Pancreas (tissue), 10 donors: ENCODE measurements around the gene GDF11. TPM values are rescaled to one million over a fixed set of nuclear protein-coding genes. Genes with fewer than 3 reads are reported as not detected.

ENCODE experiments used
- ATAC-seq, 4 donors: fragments of 200-7000 bp; cut with Tn5 transposase; one replicate each; pipeline versions ENCODE4 v1.8.0 to v1.9.1; 2020; ENCODE audit warnings: mild to moderate bottlenecking in 4 of 4, moderate library complexity in 4 of 4
- DNase-seq, 6 donors: peaks; one replicate each; pipeline ENCODE4 v3.0.0-alpha.2; 2020
- FAIRE-seq: peaks from 2 replicates; lab custom pipeline; 2012; peaks lifted over from hg19 to GRCh38; lab: Jason Lieb, UNC
- H3K27ac ChIP-seq, 4 donors: fragments of 200-600 bp; sonication (generic); 1 replicate in 3 of 4; 2 replicates in 1 of 4; pipeline versions ENCODE4 v1.5.0 to v1.8.0; 2020
- H3K27me3 ChIP-seq, 4 donors: fragments of 200-600 bp; one replicate each; pipeline ENCODE4 v1.8.0; 2021
- H3K36me3 ChIP-seq, 3 donors: fragments of 200-600 bp; sonication (generic) in 1 of 3; one replicate each; pipeline versions ENCODE4 v1.5.0 to v1.8.0; 2020 to 2021
- H3K4me1 ChIP-seq, 3 donors: fragments of 200-600 bp; one replicate each; pipeline ENCODE4 v1.8.0; 2021
- H3K4me3 ChIP-seq, 4 donors: fragments of 200-600 bp; sonication (generic) in 2 of 4; one replicate each; pipeline versions ENCODE4 v1.5.0 to v1.8.0; 2020 to 2021
- H3K9me3 ChIP-seq, 4 donors: fragments of 200-600 bp; one replicate each; pipeline ENCODE4 v1.8.0; 2021
- CTCF ChIP-seq, 4 donors: fragments of 200-600 bp; sonication (generic) in 3 of 4; IDR thresholded peaks; one replicate each; pipeline versions ENCODE4 v1.5.0 to v1.8.0; 2021; ENCODE audit warnings: antibody characterized with exemption in 4 of 4
- WGBS, 2 donors: extraction: QIAGEN DNeasy Blood & Tissue Kit; methylation state at CpG; one replicate each; pipeline ENCODE4 v1.1.7; 2013; 5-methylcytosine and 5-hydroxymethylcytosine counted together
- intact Hi-C, 3 donors: fragments of 100-400 bp; cut with DNase I; formaldehyde crosslinking; loops; one replicate each; pipeline versions ENCODE4 v1.11.1 to v1.14.2; 2022
- polyA plus RNA-seq, 2 donors: library from polyadenylated mRNA; stranded (reverse); fragments of 200-250 nt; gene quantifications; one replicate each; pipeline ENCODE4 v1.2.3, GENCODE V29; 2013
- total RNA-seq, 6 donors: library from RNA; stranded (reverse); fragmentation: NEBNext Ultra II Directional in 4 of 6; extraction: Animal tissue kit (Norgen Biotek cat#: 25700) in 4 of 6; gene quantifications; one replicate each; pipeline versions ENCODE4 v1.2.1 to v1.2.4, GENCODE V29; 2021 to 2023
- donor health status: healthy with polysubstance abuse.
- donor health status: DM: no; HTN: no; CAD: no; lungs with moderate emphysema.
- donor health status: DM: no; HTN: no; CAD: no.
- donor health status: control.
- donor health status: control.
- donor health status: Bipolar disorder and iron deficiency.
- donor health status: DM: yes; HTN: yes; CAD: no.
- donor health status: DM: no; HTN: no; CAD: no.
- donor health status: DM: no; HTN: no; CAD: no.
- donor health status: DM: yes; HTN: yes; CAD: no.

GDF11 gene
- total and polyA plus RNA-seq, 8 donors, result 0.91 to 3.5 (median 1.3) TPM

DNA sequence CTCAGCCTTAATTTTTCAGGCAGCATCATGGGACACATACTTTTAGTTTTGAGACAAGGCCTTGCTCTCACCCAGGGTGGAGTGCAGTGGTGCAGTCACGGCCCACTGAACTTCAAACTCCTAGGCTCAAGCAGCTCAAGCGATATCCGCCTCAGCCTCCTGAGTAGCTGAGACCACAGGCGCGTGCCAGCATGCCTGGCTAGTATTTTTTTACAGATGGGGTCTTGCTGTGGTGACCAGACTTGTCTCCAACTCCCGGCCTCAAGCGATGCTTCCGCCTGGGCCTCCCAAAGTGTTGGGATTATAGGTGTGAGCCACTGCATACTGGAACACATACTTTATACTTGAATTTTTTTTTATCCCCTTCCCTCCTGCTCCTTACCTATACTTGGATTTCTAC is 20.0 kb upstream of the GDF11 start:
- no peak overlapping the region for H3K27ac ChIP-seq
- no peak for FAIRE-seq
- DNase-seq, result peak in 1 of 6 donors; percentile 46
- no peaks in the 10 kb centered on the region for H3K9me3 ChIP-seq
- TF ChIP-seq CTCF (IDR thresholded peaks at IDR 0.05), result no peak
- H3K36me3 ChIP-seq, result peaks cover 4 to 17% (median 6%) of the 10 kb centered on the region in 3 donors
- no peak overlapping the region for H3K4me3 ChIP-seq
- intact Hi-C loops, result no loop called here
- no peaks in the 10 kb centered on the region for H3K27me3 ChIP-seq
- WGBS, 2 donors, result 92 to 95% methylated on average over 8 of the region's 8 CpGs
- peaks cover 9 to 54% (median 25%) of the 10 kb centered on the region in 3 donors for H3K4me1 ChIP-seq
- ATAC-seq, result no peak

DNA sequence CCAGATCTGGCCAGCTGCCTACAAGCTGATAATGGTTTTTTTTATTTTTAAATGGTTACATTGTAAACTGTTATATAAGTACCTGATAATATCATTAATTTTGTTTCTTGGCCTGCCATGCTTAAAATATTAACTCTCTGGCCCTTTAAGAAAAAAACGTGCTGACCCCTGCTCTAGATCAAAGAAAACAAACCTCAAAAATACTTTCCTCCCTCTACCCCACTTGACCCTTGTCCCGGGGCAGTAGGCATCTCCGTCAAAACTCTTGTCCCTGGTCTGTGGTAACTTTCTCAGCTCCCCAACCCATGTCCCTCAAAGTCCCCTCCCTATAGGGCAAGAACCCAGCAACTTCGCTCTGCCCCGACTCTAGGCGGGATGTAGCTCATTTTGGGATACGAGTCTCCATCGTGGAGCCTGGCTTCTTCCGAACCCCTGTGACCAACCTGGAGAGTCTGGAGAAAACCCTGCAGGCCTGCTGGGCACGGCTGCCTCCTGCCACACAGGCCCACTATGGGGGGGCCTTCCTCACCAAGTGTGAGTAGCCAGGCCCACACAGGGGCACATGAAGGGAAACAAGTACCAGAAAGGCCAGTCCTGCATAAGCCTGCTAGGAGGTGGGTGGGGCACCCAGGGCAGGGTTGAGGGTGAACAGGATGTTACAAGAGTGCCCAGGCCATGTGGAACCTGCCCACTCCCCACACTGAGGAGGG is 19.3 kb upstream of the GDF11 start:
- H3K27ac ChIP-seq, result peak overlapping the region in 1 of 4 donors; percentile 6
- H3K36me3 ChIP-seq, result peaks cover 4 to 17% (median 6%) of the 10 kb centered on the region in 3 donors
- H3K4me1 ChIP-seq, result peaks cover 9 to 47% (median 25%) of the 10 kb centered on the region in 3 donors
- FAIRE-seq (no peak), ATAC-seq (no peak), DNase-seq (peak in 1 of 6 donors; percentile 57)
- H3K9me3 ChIP-seq, result no peaks in the 10 kb centered on the region
- no peak for TF ChIP-seq CTCF (IDR thresholded peaks at IDR 0.05)
- intact Hi-C loops, result no loop called here
- no peak overlapping the region for H3K4me3 ChIP-seq
- H3K27me3 ChIP-seq, result no peaks in the 10 kb centered on the region
- WGBS, 2 donors, result 28 to 38% methylated on average over 10 of the region's 10 CpGs

DNA sequence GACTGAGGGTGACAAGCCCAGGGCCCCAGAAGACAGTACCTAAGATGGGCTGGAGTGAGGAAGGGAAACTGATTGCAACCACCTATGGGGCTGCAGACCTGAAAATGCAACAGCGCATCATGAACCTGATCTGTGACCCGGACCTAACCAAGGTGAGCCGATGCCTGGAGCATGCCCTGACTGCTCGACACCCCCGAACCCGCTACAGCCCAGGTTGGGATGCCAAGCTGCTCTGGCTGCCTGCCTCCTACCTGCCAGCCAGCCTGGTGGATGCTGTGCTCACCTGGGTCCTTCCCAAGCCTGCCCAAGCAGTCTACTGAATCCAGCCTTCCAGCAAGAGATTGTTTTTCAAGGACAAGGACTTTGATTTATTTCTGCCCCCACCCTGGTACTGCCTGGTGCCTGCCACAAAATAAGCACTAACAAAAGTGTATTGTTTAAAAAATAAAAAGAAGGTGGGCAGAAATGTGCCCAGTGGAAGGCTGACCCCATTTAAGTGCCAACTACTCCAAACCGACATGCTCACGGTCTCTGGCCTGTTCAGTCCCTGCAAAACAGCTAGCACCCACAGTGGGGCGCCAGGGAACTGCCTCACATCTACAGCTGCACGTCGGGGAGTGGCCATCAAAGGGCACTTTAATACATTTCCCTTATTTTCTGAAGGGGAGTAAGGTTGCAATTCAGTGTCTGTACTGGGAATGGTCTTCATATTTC is 18.5 kb upstream of the GDF11 start:
- Histone ChIP-seq H3K4me1 (peaks cover 9 to 44% (median 22%) of the 10 kb centered on the region in 3 donors), H3K9me3 (no peaks in the 10 kb centered on the region), H3K27me3 (no peaks in the 10 kb centered on the region), H3K36me3 (peaks cover 4 to 17% (median 6%) of the 10 kb centered on the region in 3 donors), H3K4me3 (no peak overlapping the region), H3K27ac (no peak overlapping the region)
- FAIRE-seq (no peak), DNase-seq (peak in 5 of 6 donors; percentile 63 to 83 (median 73)), ATAC-seq (no peak)
- TF ChIP-seq CTCF (IDR thresholded peaks at IDR 0.05), result peak; percentile 18 to 44 (median 31)
- 22 to 24% methylated on average over 11 of the region's 11 CpGs for WGBS, 2 donors
- intact Hi-C loops, result no loop called here

GRCh38 chr12:55724940-55725309 is 18.0 kb upstream of the GDF11 start:
- FAIRE-seq, result no peak
- 44 to 50% methylated on average over 3 of the region's 3 CpGs for WGBS, 2 donors

More at GRCh38 chr12:55724940-55725309, 18.0 kb upstream of the GDF11 start:
- no peak for ATAC-seq
- H3K4me1 ChIP-seq, result peaks cover 9 to 40% (median 20%) of the 10 kb centered on the region in 3 donors
- no peak overlapping the region for H3K4me3 ChIP-seq
- peak in 2 of 4 donors; percentile 1 to 5 for TF ChIP-seq CTCF (IDR thresholded peaks at IDR 0.05)
- H3K27ac ChIP-seq, result no peak overlapping the region
- DNase-seq, result peak in 1 of 6 donors; percentile 30
- H3K9me3 ChIP-seq, result no peaks in the 10 kb centered on the region
- intact Hi-C loops, result no loop called here
- H3K36me3 ChIP-seq, result peaks cover 4 to 17% (median 6%) of the 10 kb centered on the region in 3 donors
- no peaks in the 10 kb centered on the region for H3K27me3 ChIP-seq
